GM12874 (cell line): ENCODE measurements around the gene CST9L.

Experiments
- TF ChIP-seq, protein P1 (sequence below): IDR thresholded peaks from 2 replicates; pipeline ENCODE4 v1.5.1; 2011; ENCODE audit warnings: low read depth, mild to moderate bottlenecking, control low read depth, low read length, moderate library complexity; ENCODE audit not compliant: insufficient read depth

CST9L gene, protein sequence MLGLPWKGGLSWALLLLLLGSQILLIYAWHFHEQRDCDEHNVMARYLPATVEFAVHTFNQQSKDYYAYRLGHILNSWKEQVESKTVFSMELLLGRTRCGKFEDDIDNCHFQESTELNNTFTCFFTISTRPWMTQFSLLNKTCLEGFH

DNA sequence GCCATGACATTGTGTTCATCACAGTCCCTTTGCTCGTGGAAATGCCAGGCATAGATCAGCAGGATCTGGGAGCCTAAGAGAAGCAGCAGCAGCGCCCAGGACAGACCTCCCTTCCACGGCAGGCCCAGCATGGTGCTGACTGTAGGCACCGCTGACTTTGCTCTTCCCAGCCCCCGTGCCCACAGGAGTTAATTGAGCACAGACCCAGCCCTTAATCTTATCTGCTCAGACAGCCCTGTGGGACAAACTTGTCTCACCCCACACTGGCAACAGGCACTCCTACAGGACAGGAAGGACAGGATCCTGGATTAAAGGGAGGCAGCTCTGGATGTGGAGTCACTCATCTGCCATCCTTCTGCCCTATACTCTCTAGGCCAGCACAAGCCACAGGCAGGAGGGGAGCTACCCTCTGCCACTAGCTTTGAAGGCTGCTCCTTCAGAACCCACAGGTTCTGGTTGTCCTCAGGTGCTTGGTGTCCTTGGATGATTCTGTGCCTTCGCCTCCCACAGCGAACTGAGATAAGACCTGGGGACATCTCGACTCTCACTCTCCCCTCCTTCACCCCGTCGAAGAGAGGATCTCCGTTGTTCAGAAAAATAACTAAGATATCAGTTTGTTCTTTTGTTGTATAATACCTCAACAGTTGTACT is at the start of gene CST9L:
TSS of gene CST9L (minus strand) at position 165 of the 651 bp plus-strand sequence. CDS start at position 131, 34 bp downstream.
- TF ChIP-seq, protein P1, sequence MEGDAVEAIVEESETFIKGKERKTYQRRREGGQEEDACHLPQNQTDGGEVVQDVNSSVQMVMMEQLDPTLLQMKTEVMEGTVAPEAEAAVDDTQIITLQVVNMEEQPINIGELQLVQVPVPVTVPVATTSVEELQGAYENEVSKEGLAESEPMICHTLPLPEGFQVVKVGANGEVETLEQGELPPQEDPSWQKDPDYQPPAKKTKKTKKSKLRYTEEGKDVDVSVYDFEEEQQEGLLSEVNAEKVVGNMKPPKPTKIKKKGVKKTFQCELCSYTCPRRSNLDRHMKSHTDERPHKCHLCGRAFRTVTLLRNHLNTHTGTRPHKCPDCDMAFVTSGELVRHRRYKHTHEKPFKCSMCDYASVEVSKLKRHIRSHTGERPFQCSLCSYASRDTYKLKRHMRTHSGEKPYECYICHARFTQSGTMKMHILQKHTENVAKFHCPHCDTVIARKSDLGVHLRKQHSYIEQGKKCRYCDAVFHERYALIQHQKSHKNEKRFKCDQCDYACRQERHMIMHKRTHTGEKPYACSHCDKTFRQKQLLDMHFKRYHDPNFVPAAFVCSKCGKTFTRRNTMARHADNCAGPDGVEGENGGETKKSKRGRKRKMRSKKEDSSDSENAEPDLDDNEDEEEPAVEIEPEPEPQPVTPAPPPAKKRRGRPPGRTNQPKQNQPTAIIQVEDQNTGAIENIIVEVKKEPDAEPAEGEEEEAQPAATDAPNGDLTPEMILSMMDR, result no peak

DNA sequence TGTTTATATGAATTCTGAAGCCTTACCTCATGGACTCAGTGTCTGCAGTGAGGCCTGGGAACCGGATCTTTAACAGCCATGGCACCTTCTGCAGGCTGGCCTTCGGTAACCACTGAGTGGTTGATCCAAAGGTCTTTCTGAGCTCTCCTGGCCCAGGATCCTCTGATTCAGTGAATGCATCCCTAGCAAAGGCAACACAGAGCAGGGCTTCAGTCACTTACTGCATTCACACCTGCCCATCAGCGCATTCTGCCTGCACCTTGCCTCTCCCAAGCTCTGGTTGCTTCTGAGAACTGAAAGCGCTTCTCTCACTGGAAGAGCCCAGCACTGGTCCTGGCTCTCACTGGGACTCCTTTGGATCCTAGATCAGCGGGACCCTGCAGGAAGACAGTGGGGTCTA is 45.9 kb upstream of the CST9L start:
- TF ChIP-seq, protein P1, result no peak

DNA sequence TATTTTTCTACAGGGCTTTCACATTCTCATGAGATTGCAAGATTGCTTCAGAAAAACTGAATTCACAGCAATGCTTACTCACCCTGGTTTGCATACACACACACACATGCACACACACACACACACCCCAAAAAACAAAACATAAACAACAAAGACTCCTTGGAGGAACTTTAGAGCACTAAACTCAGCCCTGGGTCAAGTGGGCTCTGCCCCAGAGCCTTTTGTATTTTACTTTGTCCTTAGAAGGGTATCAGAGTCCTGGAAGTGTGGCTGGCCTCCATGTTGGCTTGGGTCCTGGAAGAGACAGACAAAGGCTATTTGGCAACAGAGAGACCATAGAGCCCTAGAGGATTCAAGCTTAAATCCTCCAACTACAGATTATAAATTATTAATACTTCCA is 45.4 kb upstream of the CST9L start:
- TF ChIP-seq, protein P1, result no peak

- TF ChIP-seq, protein P1, result no peak
Measured at GRCh38 chr20:23612396-23612795, 44.1 kb upstream of the CST9L start.

- TF ChIP-seq, protein P1, result no peak
Measured at GRCh38 chr20:23609486-23610109, 41.3 kb upstream of the CST9L start.

- TF ChIP-seq, protein P1, result no peak
Measured at GRCh38 chr20:23608251-23608846, 40.1 kb upstream of the CST9L start.

GRCh38 chr20:23607497-23608245 is 39.4 kb upstream of the CST9L start:
- TF ChIP-seq, protein P1, result no peak
